MM.1S (cell line): ENCODE measurements around the gene ARHGEF37.

ENCODE experiments used
- EZH2 ChIP-seq: fragments of 300-600 bp; sonication (generic); optimal IDR thresholded peaks from 2 replicates; pipeline ENCODE3; 2017; ENCODE audit warnings: low read depth, mild to moderate bottlenecking, antibody characterized with exemption, low read length, mixed read lengths
- TF ChIP-seq, protein P1 (sequence below): fragments of 300-600 bp; sonication (generic); IDR thresholded peaks from 2 replicates; pipeline ENCODE4 v1.5.1; 2016; ENCODE audit warnings: antibody characterized with exemption, low read length, mixed read lengths

GRCh38 chr5:149552038-149552494 lies 29.2 kb upstream of the ARHGEF37 start:
- TF ChIP-seq, protein P1, sequence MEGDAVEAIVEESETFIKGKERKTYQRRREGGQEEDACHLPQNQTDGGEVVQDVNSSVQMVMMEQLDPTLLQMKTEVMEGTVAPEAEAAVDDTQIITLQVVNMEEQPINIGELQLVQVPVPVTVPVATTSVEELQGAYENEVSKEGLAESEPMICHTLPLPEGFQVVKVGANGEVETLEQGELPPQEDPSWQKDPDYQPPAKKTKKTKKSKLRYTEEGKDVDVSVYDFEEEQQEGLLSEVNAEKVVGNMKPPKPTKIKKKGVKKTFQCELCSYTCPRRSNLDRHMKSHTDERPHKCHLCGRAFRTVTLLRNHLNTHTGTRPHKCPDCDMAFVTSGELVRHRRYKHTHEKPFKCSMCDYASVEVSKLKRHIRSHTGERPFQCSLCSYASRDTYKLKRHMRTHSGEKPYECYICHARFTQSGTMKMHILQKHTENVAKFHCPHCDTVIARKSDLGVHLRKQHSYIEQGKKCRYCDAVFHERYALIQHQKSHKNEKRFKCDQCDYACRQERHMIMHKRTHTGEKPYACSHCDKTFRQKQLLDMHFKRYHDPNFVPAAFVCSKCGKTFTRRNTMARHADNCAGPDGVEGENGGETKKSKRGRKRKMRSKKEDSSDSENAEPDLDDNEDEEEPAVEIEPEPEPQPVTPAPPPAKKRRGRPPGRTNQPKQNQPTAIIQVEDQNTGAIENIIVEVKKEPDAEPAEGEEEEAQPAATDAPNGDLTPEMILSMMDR, result no peak
- TF ChIP-seq EZH2, result no peak
